GM12875 (cell line): ENCODE results near the gene PGK2.

Experiments
- H3K4me3 ChIP-seq: one replicate; pipeline ENCODE4 v1.5.1; 2011; ENCODE audit warnings: low read depth, low read length, control low read depth
- TF ChIP-seq, protein P1 (sequence below): IDR thresholded peaks from 2 replicates; pipeline ENCODE4 v1.5.1; 2011; ENCODE audit warnings: low read depth, mild to moderate bottlenecking, control low read depth, inconsistent platforms, low read length, moderate library complexity, borderline replicate concordance; ENCODE audit not compliant: insufficient read depth

PGK2 gene

GRCh38 chr6:49787176-49787575, at the start of gene PGK2:
TSS of gene PGK2 (minus strand) at chr6:49787285. CDS start at chr6:49787187, 98 bp downstream.
- H3K4me3 ChIP-seq: no peak within 1 kb of the TSS
- TF ChIP-seq, protein P1, sequence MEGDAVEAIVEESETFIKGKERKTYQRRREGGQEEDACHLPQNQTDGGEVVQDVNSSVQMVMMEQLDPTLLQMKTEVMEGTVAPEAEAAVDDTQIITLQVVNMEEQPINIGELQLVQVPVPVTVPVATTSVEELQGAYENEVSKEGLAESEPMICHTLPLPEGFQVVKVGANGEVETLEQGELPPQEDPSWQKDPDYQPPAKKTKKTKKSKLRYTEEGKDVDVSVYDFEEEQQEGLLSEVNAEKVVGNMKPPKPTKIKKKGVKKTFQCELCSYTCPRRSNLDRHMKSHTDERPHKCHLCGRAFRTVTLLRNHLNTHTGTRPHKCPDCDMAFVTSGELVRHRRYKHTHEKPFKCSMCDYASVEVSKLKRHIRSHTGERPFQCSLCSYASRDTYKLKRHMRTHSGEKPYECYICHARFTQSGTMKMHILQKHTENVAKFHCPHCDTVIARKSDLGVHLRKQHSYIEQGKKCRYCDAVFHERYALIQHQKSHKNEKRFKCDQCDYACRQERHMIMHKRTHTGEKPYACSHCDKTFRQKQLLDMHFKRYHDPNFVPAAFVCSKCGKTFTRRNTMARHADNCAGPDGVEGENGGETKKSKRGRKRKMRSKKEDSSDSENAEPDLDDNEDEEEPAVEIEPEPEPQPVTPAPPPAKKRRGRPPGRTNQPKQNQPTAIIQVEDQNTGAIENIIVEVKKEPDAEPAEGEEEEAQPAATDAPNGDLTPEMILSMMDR: no peak

DNA sequence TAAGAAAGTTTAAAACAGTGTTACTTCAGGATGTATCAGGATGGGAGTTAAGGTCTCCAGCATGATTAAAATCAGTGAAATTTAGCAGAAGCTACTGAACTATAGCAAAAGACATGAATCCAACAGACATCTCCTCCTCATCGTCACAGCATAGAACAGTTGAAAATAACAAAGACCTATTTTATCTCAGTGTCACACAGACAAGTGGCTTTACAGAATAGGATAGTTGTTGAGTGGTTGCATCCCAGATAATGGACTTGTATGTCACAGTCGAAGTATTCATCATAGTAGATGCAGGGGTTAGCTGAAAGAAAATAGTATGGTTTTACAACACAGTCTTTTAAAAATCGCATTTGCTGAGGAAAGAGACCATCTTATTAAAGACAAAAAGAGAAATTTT, 48.1 kb upstream of the PGK2 start:
- no peak overlapping the region for H3K4me3 ChIP-seq
- TF ChIP-seq, protein P1: no peak

DNA sequence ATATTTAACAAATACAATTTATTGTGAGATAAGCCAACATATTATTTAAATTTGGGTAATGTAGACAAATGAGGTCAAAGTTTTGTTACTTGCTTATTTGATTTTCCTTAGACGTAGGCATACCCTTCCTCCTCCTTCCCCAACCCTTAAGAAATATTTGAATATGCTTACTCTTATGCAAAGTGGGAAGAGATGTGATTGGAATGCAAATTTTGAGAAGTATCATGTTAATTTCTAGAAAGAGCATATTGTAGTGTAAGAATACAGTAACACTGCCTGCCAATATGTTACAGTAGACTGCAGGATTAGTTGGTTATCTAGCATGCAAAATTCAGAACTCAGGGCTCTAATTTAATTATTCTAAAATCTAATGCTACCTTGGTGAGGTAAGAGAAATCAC, 46.3 kb upstream of the PGK2 start:
- H3K4me3 ChIP-seq: no peak overlapping the region
- TF ChIP-seq, protein P1: no peak

DNA sequence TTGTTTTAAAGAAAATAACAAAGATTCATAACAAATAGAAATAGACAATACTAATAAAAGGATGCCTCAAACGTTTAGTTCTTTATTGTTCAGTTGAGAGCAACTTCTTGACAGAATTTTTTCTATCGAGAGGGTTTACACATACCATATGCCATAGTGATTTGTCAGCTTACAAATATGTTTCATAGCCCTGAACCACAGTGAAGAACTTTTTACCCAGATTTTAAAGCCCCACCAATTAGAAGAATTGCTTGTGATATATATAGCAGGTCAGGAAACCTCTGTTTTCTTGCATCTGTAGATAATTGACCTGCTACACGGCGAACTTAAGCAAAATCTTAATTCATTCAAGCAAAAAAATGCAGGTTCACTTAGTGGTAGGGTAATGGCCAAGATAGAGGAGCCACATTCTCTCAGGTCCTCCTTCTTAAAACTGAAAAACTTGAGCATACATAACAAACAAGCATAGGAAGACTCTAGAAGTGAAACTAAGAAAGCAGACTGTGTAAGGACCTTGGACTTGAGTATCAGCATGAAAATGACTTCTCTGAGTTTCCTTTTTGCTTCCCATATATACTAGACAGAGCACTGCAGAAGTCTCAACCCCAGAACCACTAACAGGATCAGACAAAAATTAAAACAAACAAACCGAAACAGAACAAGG, 39.8 kb upstream of the PGK2 start:
- no peak overlapping the region for H3K4me3 ChIP-seq
- TF ChIP-seq, protein P1: no peak

GRCh38 chr6:49815166-49815565, 28.1 kb upstream of the PGK2 start:
- TF ChIP-seq, protein P1: no peak
- no peak overlapping the region for H3K4me3 ChIP-seq

DNA sequence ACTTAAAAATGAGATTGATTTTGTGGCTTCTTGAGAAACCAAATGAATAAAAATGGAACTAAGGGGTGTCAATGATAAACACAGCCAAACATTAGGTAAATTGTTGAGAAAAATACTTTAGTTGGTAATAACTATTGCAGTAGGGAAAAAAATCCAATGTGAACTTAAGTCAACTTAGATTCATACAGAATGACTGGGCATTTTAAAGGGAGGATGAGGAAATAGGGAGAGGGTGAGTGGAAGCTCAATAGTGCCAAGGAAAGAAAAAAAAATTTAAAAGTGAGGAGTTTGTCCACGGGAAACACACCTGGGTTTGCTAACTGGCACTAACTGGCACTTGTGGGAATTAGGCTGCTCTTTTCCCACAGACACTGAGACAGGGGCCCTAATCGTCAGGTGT, 26.2 kb upstream of the PGK2 start:
- TF ChIP-seq, protein P1: no peak
- no peak overlapping the region for H3K4me3 ChIP-seq

DNA sequence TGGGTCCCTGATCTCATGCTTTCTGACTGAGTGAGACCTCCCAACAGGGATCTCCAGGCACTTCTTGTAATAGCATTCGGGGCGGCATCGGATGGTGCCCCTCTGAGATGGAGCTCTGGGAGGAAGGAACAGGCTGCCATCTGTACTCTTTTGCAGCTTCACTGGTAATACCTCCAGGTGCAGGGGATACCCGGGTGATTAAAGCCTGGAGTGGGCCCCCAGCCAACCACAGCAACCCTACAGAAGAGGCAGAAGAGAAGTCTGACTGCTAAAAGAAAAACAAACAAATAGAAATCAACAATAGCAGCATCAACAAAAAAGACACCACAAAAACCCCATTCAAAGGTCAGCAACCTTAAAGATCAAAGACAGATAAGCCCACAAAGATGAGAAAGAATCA, 19.1 kb upstream of the PGK2 start:
- TF ChIP-seq, protein P1: no peak
- H3K4me3 ChIP-seq: no peak overlapping the region
